ENCODE data around the gene RTTN. TPM values are rescaled to one million over a fixed set of nuclear protein-coding genes. Genes with fewer than 3 reads are reported as not detected.

Gene RTTN
- total and polyA plus RNA-seq, 4 donors = 1.1 to 14.3 (median 8.8) TPM

DNA sequence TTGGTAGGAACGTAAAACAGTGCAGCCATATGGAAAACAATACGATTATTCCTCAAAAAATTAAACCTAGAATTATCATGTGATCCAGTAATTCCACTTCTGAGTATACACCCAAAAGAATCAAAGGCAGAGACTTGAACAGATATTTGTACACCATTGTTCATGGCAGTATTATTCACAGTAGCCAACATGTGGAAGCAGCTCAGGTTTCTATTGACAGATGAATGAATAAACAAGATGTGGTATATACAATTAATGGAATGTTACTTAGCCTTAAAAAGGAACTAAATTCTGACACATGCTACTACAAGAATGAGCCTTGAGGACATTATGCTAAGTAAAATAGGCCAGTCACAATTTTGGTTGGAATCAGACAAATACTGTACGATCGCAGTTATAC is 14.2 kb upstream of the RTTN start:
- Histone ChIP-seq H3K4me1 (ENCODE audit: control insufficient read depth in 4 of 4, insufficient read depth in 4 of 4, low read length in 3 of 4) (no peaks in the 10 kb centered on the region), H3K27me3 (ENCODE audit: control insufficient read depth in 4 of 4, insufficient read depth in 4 of 4, low read length in 3 of 4) (no peaks in the 10 kb centered on the region), H3K36me3 (ENCODE audit: control insufficient read depth in 4 of 4, insufficient read depth in 3 of 4, low read depth in 1 of 4, low read length in 3 of 4) (no peaks in the 10 kb centered on the region), H3K27ac (ENCODE audit: low read depth in 1 of 2, low read length in 2 of 2) (no peak overlapping the region), H3K9ac (ENCODE audit: low read depth in 1 of 2, low read length in 2 of 2) (no peak overlapping the region), H3K9me3 (ENCODE audit: control insufficient read depth in 4 of 4, low read length in 3 of 4) (no peaks in the 10 kb centered on the region), H3K4me3 (ENCODE audit: low read depth in 1 of 3, low read length in 3 of 3) (no peak overlapping the region)
- no peak for DNase-seq (ENCODE audit: low spot score)
- 98% methylated on average over 4 of the region's 4 CpGs for WGBS
- TF ChIP-seq GABPA (IDR thresholded peaks at IDR 0.05 in 1 of 2, conservative IDR thresholded peaks at IDR 0.05 in 1 of 2) (no peak), RXRA (IDR thresholded peaks at IDR 0.05) (no peak), HNF4G (IDR thresholded peaks at IDR 0.05) (no peak), FOXA1 (IDR thresholded peaks at IDR 0.05) (no peak), TAF1 (conservative IDR thresholded peaks at IDR 0.05) (no peak), FOXA2 (IDR thresholded peaks at IDR 0.05) (no peak), HNF4A (conservative IDR thresholded peaks at IDR 0.05) (no peak), SP1 (IDR thresholded peaks at IDR 0.05) (no peak), JUND (IDR thresholded peaks at IDR 0.05) (no peak), EGR1 (IDR thresholded peaks at IDR 0.05; ENCODE audit: low read depth in 2 of 2) (no peak)
- TF ChIP-seq, protein P1, sequence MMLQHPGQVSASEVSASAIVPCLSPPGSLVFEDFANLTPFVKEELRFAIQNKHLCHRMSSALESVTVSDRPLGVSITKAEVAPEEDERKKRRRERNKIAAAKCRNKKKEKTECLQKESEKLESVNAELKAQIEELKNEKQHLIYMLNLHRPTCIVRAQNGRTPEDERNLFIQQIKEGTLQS (IDR thresholded peaks at IDR 0.05) = no peak
- TF ChIP-seq, protein P2, sequence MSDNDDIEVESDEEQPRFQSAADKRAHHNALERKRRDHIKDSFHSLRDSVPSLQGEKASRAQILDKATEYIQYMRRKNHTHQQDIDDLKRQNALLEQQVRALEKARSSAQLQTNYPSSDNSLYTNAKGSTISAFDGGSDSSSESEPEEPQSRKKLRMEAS (IDR thresholded peaks at IDR 0.05) = no peak
- TF ChIP-seq, protein P3, sequence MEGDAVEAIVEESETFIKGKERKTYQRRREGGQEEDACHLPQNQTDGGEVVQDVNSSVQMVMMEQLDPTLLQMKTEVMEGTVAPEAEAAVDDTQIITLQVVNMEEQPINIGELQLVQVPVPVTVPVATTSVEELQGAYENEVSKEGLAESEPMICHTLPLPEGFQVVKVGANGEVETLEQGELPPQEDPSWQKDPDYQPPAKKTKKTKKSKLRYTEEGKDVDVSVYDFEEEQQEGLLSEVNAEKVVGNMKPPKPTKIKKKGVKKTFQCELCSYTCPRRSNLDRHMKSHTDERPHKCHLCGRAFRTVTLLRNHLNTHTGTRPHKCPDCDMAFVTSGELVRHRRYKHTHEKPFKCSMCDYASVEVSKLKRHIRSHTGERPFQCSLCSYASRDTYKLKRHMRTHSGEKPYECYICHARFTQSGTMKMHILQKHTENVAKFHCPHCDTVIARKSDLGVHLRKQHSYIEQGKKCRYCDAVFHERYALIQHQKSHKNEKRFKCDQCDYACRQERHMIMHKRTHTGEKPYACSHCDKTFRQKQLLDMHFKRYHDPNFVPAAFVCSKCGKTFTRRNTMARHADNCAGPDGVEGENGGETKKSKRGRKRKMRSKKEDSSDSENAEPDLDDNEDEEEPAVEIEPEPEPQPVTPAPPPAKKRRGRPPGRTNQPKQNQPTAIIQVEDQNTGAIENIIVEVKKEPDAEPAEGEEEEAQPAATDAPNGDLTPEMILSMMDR (IDR thresholded peaks at IDR 0.05; ENCODE audit: low read depth, low read length, missing input control) = no peak

DNA sequence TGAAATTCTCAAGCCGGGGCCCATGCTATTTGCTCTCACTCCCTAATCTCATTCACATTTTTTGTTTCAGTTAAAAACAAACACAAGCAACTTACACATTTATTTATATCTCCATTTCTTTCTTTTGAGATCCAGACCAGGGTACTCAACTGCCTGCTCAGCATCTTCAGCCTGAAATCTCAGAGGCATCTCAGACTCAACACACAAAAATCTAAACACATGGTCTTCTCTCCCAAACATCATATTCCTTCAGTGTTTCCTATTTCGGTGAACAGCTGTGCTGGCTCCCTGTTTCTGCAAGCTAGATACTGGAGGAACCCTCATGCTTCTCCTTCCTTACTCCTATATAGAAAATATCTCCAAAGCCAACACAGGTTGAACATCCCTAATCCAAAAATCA is 11.3 kb upstream of the RTTN start:
- WGBS = 86% methylated on average over 2 of the region's 2 CpGs
- no peak overlapping the region for H3K9ac ChIP-seq (ENCODE audit: low read depth in 1 of 2, low read length in 2 of 2)
- no peaks in the 10 kb centered on the region for H3K4me1 ChIP-seq (ENCODE audit: control insufficient read depth in 4 of 4, insufficient read depth in 4 of 4, low read length in 3 of 4)
- no peaks in the 10 kb centered on the region for H3K9me3 ChIP-seq (ENCODE audit: control insufficient read depth in 4 of 4, low read length in 3 of 4)
- no peak for DNase-seq (ENCODE audit: low spot score)
- TF ChIP-seq YY1 (IDR thresholded peaks at IDR 0.05) = no peak
- no peak for TF ChIP-seq JUND (IDR thresholded peaks at IDR 0.05)
- no peak for TF ChIP-seq FOXA1 (IDR thresholded peaks at IDR 0.05)
- TF ChIP-seq, protein P4, sequence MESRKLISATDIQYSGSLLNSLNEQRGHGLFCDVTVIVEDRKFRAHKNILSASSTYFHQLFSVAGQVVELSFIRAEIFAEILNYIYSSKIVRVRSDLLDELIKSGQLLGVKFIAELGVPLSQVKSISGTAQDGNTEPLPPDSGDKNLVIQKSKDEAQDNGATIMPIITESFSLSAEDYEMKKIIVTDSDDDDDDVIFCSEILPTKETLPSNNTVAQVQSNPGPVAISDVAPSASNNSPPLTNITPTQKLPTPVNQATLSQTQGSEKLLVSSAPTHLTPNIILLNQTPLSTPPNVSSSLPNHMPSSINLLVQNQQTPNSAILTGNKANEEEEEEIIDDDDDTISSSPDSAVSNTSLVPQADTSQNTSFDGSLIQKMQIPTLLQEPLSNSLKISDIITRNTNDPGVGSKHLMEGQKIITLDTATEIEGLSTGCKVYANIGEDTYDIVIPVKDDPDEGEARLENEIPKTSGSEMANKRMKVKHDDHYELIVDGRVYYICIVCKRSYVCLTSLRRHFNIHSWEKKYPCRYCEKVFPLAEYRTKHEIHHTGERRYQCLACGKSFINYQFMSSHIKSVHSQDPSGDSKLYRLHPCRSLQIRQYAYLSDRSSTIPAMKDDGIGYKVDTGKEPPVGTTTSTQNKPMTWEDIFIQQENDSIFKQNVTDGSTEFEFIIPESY (IDR thresholded peaks at IDR 0.05) = no peak
- no peak for TF ChIP-seq EGR1 (IDR thresholded peaks at IDR 0.05; ENCODE audit: low read depth in 2 of 2)
- no peak for TF ChIP-seq FOXA2 (IDR thresholded peaks at IDR 0.05)
- TF ChIP-seq HNF4G (IDR thresholded peaks at IDR 0.05) = no peak
- TF ChIP-seq RXRA (IDR thresholded peaks at IDR 0.05) = no peak
- no peak for TF ChIP-seq RAD21 (IDR thresholded peaks at IDR 0.05)
- TF ChIP-seq, protein P2 (IDR thresholded peaks at IDR 0.05) = no peak
- TF ChIP-seq, protein P1 (IDR thresholded peaks at IDR 0.05) = no peak
- no peak for TF ChIP-seq HNF4A (conservative IDR thresholded peaks at IDR 0.05)
- H3K36me3 ChIP-seq (ENCODE audit: control insufficient read depth in 4 of 4, insufficient read depth in 3 of 4, low read depth in 1 of 4, low read length in 3 of 4) = no peaks in the 10 kb centered on the region
- H3K27me3 ChIP-seq (ENCODE audit: control insufficient read depth in 4 of 4, insufficient read depth in 4 of 4, low read length in 3 of 4) = no peaks in the 10 kb centered on the region
- no peak overlapping the region for H3K27ac ChIP-seq (ENCODE audit: low read depth in 1 of 2, low read length in 2 of 2)
- no peak overlapping the region for H3K4me3 ChIP-seq (ENCODE audit: low read depth in 1 of 3, low read length in 3 of 3)
